HTR-8/SVneo (cell line): ENCODE data around the gene LDLRAD4.

ENCODE experiments used
- DNase-seq: peaks from one replicate; pipeline ENCODE4 v3.0.0; 2011; ENCODE audit warnings: low spot score, mixed read lengths; ENCODE audit not compliant: insufficient read length
- FAIRE-seq: peaks from 2 replicates; lab custom pipeline; 2011; peaks lifted over from hg19 to GRCh38; lab: Jason Lieb, UNC

LDLRAD4 gene

GRCh38 chr18:13548106-13548819, 329.7 kb downstream of the LDLRAD4 start:
- no peak for FAIRE-seq
- DNase-seq: no peak

GRCh38 chr18:13548966-13549879, 330.7 kb downstream of the LDLRAD4 start:
- FAIRE-seq (no peak), DNase-seq (no peak)

- no peak for FAIRE-seq
- no peak for DNase-seq
Measured at GRCh38 chr18:13549880-13550232, 331.3 kb downstream of the LDLRAD4 start.

- no peak for FAIRE-seq
- DNase-seq: no peak
Measured at GRCh38 chr18:13550418-13551304, 332.1 kb downstream of the LDLRAD4 start.

- DNase-seq (no peak), FAIRE-seq (no peak)
Measured at GRCh38 chr18:13551305-13551603, 332.7 kb downstream of the LDLRAD4 start.

- no peak for FAIRE-seq
Measured at GRCh38 chr18:13551841-13552733, 333.5 kb downstream of the LDLRAD4 start.

GRCh38 chr18:13553449-13553848, 334.9 kb downstream of the LDLRAD4 start:
- DNase-seq (no peak), FAIRE-seq (no peak)

More at GRCh38 chr18:13551841-13552733, 333.5 kb downstream of the LDLRAD4 start:
- no peak for DNase-seq

GRCh38 chr18:13555192-13555591, 336.6 kb downstream of the LDLRAD4 start:
- FAIRE-seq: no peak

GRCh38 chr18:13555865-13556264, 337.3 kb downstream of the LDLRAD4 start:
- FAIRE-seq (no peak), DNase-seq (no peak)

More at GRCh38 chr18:13555192-13555591, 336.6 kb downstream of the LDLRAD4 start:
- no peak for DNase-seq

- no peak for FAIRE-seq
Measured at GRCh38 chr18:13556502-13556901, 337.9 kb downstream of the LDLRAD4 start.

GRCh38 chr18:13558124-13558523, 339.6 kb downstream of the LDLRAD4 start:
- FAIRE-seq (no peak), DNase-seq (peak; percentile 62)

More at GRCh38 chr18:13556502-13556901, 337.9 kb downstream of the LDLRAD4 start:
- DNase-seq: no peak

- no peak for FAIRE-seq
Measured at GRCh38 chr18:13558790-13559189, 340.2 kb downstream of the LDLRAD4 start.

GRCh38 chr18:13559754-13560153, 341.2 kb downstream of the LDLRAD4 start:
- FAIRE-seq: no peak
- DNase-seq: no peak

More at GRCh38 chr18:13558790-13559189, 340.2 kb downstream of the LDLRAD4 start:
- DNase-seq: no peak

- DNase-seq (no peak), FAIRE-seq (no peak)
Measured at GRCh38 chr18:13560306-13560705, 341.7 kb downstream of the LDLRAD4 start.

GRCh38 chr18:13562494-13563029, 344.0 kb downstream of the LDLRAD4 start:
- DNase-seq (no peak), FAIRE-seq (no peak)

GRCh38 chr18:13563390-13563805, 344.8 kb downstream of the LDLRAD4 start:
- FAIRE-seq (no peak), DNase-seq (no peak)

- FAIRE-seq: no peak
- no peak for DNase-seq
Measured at GRCh38 chr18:13564579-13564978, 346.0 kb downstream of the LDLRAD4 start.

GRCh38 chr18:13565228-13565627, 346.7 kb downstream of the LDLRAD4 start:
- FAIRE-seq: no peak
- DNase-seq: no peak
